BE2C (cell line): ENCODE data around the gene MAML2.

Experiments used
- DNase-seq: peaks from one replicate; pipeline ENCODE4 v3.0.0-alpha.2; 2020
- H3K27me3 ChIP-seq: fragments of 250-450 bp; sonication (Bioruptor Pico); 2 replicates; pipeline ENCODE4 v1.5.1; 2020; ENCODE audit warnings: mild to moderate bottlenecking
- H3K36me3 ChIP-seq: fragments of 250-450 bp; sonication (Bioruptor Pico); 2 replicates; pipeline ENCODE4 v1.5.1; 2020; ENCODE audit warnings: mild to moderate bottlenecking
- H3K4me1 ChIP-seq: fragments of 250-450 bp; sonication (Bioruptor Pico); 2 replicates; pipeline ENCODE4 v1.5.1; 2020
- H3K4me3 ChIP-seq: 2 replicates; pipeline ENCODE4 v1.5.1; 2011; ENCODE audit warnings: low read depth, low read length
- H3K9me3 ChIP-seq: fragments of 250-450 bp; sonication (Bioruptor Pico); 2 replicates; pipeline ENCODE4 v1.5.1; 2020
- CTCF ChIP-seq: IDR thresholded peaks from 2 replicates; pipeline ENCODE4 v1.5.1; 2012; ENCODE audit warnings: mild to moderate bottlenecking, low read depth, low read length

The MAML2 gene

GRCh38 chr11:96317571-96317970 lies 25.4 kb downstream of the MAML2 start:
- DNase-seq: no peak
- Histone ChIP-seq H3K4me1 (no peaks in the 10 kb centered on the region), H3K4me3 (no peak overlapping the region), H3K36me3 (no peaks in the 10 kb centered on the region), H3K9me3 (no peaks in the 10 kb centered on the region), H3K27me3 (no peaks in the 10 kb centered on the region)
- no peak for TF ChIP-seq CTCF

GRCh38 chr11:96316869-96317268 lies 26.1 kb downstream of the MAML2 start:
- DNase-seq: no peak
- H3K27me3 ChIP-seq: no peaks in the 10 kb centered on the region
- TF ChIP-seq CTCF: no peak
- H3K4me1 ChIP-seq: no peaks in the 10 kb centered on the region
- no peaks in the 10 kb centered on the region for H3K9me3 ChIP-seq
- no peaks in the 10 kb centered on the region for H3K36me3 ChIP-seq
- H3K4me3 ChIP-seq: no peak overlapping the region

GRCh38 chr11:96315476-96315875 lies 27.5 kb downstream of the MAML2 start:
- H3K36me3 ChIP-seq: no peaks in the 10 kb centered on the region
- no peaks in the 10 kb centered on the region for H3K27me3 ChIP-seq
- H3K4me3 ChIP-seq: no peak overlapping the region
- H3K9me3 ChIP-seq: no peaks in the 10 kb centered on the region
- no peak for DNase-seq
- H3K4me1 ChIP-seq: 0 out of 2 replicates have a peak, but pooled peaks cover 2% of the 10 kb centered on the region
- no peak for TF ChIP-seq CTCF

DNA sequence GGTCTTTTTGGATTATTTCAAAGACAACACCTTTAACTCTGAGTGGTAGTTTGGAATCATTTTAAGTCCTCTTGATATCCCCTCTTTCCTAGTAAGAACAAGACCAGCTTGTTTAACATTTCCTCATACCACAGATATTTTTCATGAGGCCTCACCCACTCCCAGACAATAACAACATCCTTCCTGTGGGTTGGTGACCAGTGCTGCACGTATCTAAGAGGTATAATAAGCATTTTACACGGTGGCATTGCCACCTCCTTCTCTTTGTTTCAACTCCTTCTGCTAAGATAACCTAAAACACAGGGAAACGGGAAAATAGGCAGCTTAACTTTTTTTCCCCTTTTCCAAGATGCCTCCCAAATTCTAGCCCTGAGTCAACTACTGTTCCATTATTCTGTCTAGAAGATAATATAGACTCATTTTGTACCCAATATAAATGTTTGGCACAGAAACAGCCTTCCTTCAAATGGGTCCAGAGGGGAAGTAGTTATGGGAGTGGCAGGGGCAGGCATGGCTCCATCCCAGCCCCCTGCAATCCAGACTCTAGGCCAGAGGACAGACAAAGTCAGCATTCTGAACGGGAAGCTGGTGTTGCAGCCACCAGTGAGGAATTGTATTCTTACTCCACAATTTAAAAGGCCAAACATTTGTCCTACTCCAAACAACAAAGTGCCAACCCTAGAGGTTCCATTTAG lies 28.5 kb downstream of the MAML2 start:
- DNase-seq: no peak
- no peaks in the 10 kb centered on the region for H3K36me3 ChIP-seq
- no peak overlapping the region for H3K4me3 ChIP-seq
- H3K4me1 ChIP-seq: 0 out of 2 replicates have a peak, but pooled peaks cover 2% of the 10 kb centered on the region
- no peaks in the 10 kb centered on the region for H3K27me3 ChIP-seq
- H3K9me3 ChIP-seq: no peaks in the 10 kb centered on the region
- TF ChIP-seq CTCF: no peak

- Histone ChIP-seq H3K4me3 (no peak overlapping the region), H3K36me3 (no peaks in the 10 kb centered on the region), H3K27me3 (no peaks in the 10 kb centered on the region), H3K4me1 (peaks cover 12% of the 10 kb centered on the region; the same call in 1 of the 2 replicates), H3K9me3 (no peaks in the 10 kb centered on the region)
- no peak for DNase-seq
- no peak for TF ChIP-seq CTCF
Measured at GRCh38 chr11:96313163-96313562, 29.8 kb downstream of the MAML2 start.

DNA sequence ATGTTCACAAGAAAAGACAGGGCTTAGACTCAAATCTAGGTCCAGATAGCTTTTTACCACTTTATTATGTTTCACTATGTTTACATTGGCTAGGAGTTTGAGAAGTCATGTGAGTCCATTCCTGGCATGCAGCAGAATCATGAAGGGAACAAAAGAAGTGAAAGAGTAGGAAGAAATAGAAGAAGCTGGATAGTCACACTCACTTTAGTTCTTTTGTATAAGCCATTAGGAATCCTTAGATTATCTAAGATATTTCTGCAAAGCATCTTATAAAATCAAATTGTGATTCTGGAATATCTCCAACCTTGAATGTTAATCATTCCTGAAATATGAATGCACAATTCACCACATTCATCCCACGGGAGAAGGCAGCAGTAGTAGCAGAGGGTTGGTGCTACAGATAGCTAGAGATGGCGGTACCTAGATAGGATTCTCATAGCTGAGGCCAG lies 31.9 kb downstream of the MAML2 start:
- Histone ChIP-seq H3K4me3 (no peak overlapping the region), H3K9me3 (no peaks in the 10 kb centered on the region), H3K27me3 (no peaks in the 10 kb centered on the region), H3K4me1 (peaks cover 14% of the 10 kb centered on the region; the same call in 1 of the 2 replicates), H3K36me3 (no peaks in the 10 kb centered on the region)
- no peak for TF ChIP-seq CTCF
- no peak for DNase-seq
